GM21825 (cell line): Measurements from ENCODE around the gene GNAQ.
"Not testable (repeated sequence)": the region's sequence is repeated elsewhere in the genome, so short reads cannot be mapped to it uniquely, and the experiment has no call there.

Source experiments
- ATAC-seq: cut with Tn5 transposase; IDR thresholded peaks from one replicate; pipeline ENCODE4 v1.9.1; 2021; ENCODE audit warnings: mild to moderate bottlenecking, moderate library complexity; ENCODE audit not compliant: unreplicated experiment

The GNAQ gene

DNA sequence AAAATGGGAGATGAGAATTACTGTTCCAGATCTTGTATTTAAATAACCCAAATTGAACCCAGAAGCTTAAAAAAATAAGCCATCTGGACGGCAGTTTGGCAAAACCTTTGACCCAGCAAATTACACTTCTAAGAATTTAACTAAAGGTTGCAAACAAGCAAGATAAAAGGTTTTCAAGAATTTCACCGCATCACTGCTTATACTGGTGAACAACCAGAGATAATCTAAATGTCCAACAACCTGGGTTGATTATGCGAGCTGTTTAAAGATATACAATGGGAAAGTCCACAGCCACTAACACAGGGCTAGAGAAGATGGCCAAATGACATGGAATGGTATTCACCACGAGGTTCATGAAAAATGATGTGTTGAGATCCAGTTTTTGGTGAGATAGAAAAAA is 149.3 kb downstream of the GNAQ start:
- ATAC-seq, result no peak

GRCh38 chr9:77881634-77882033 is 150.0 kb downstream of the GNAQ start:
- ATAC-seq, result not testable (repeated sequence)

DNA sequence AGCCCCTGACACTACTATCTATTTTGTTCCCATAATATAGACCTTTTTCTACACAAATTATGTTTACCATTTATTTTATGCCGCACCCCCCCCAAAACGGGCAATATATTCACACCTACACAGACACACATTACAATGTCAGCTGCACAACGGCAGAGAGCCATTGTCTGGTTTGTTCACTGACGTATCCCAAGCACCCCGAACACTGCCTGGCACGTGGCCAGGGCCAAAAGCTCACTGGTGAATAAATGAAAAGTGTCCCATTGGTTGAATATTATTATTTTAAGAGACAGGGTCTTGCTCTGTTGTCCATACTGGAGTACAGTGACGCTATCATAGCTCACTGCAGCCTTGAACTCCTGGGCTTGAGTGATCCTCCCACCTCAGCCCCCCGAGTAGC is 150.5 kb downstream of the GNAQ start:
- ATAC-seq, result no peak

GRCh38 chr9:77879437-77879943 is 152.1 kb downstream of the GNAQ start:
- no peak for ATAC-seq

DNA sequence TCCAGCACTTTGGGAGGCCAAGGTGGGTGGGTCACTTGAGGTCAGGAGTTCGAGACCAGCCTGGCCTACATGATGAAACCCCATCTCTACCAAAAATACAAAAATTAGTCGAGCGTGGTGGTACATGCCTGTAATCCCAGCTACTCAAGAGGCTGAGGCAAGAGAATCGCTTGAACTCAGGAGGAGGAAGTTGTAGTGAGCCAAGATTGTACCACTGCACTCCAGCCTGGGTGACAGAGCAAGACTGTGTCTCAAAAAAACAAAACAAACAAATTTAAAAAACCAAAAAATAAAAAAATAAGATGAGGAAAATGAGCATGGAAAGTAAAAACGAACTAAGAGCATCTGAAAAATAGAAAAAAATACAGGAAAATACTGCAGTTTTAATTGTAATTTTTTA is 152.8 kb downstream of the GNAQ start:
- not testable (repeated sequence) for ATAC-seq

- no peak for ATAC-seq
Measured at GRCh38 chr9:77877976-77878375, 153.6 kb downstream of the GNAQ start.

DNA sequence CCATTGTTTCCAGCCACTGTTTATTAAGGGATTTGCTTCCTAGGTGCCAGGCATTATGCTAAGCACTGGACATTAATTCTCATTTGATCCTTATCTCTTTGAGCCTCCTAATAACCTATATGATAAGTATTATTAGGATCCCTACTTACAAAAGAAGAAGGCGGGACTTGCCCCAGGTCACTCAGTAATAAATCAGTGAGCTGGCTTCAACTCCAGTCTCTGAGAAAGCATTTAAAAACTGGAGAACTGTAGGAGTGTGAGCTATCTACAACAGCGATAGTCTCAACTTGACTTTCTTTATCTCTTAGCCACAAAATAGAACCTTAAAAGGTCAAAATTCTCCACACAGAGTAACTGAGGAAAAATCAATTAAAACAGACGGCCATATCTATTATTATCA is 155.0 kb downstream of the GNAQ start:
- no peak for ATAC-seq

- no peak for ATAC-seq
Measured at GRCh38 chr9:77876091-77876490, 155.5 kb downstream of the GNAQ start.

- no peak for ATAC-seq
Measured at GRCh38 chr9:77872863-77873262, 158.7 kb downstream of the GNAQ start.

GRCh38 chr9:77872177-77872576 is 159.4 kb downstream of the GNAQ start:
- no peak for ATAC-seq

DNA sequence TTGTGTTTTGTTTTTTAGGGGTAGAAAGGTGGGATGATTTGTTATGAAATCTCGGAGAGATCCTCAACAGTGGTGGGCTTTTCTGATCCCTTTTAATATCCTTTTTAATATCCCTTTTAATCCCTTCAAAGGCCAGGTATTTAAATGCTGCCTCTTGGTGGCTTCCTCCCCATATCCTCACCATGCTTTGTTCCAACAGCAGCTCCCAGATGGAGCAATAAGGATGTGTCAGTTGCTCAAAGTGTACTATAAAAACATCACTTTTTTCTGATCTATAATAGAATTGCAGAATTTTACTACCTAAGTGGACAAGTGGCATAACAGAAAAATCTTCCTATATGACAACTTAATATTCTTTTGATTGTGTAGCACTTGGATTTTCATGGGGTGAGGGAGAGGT is 160.1 kb downstream of the GNAQ start:
- ATAC-seq, result no peak

- no peak for ATAC-seq
Measured at GRCh38 chr9:77866878-77867277, 164.7 kb downstream of the GNAQ start.

- no peak for ATAC-seq
Measured at GRCh38 chr9:77865385-77866047, 166.1 kb downstream of the GNAQ start.

GRCh38 chr9:77864211-77864889 is 167.3 kb downstream of the GNAQ start:
- ATAC-seq, result no peak

- not testable (repeated sequence) for ATAC-seq
Measured at GRCh38 chr9:77863638-77864037, 168.0 kb downstream of the GNAQ start.

DNA sequence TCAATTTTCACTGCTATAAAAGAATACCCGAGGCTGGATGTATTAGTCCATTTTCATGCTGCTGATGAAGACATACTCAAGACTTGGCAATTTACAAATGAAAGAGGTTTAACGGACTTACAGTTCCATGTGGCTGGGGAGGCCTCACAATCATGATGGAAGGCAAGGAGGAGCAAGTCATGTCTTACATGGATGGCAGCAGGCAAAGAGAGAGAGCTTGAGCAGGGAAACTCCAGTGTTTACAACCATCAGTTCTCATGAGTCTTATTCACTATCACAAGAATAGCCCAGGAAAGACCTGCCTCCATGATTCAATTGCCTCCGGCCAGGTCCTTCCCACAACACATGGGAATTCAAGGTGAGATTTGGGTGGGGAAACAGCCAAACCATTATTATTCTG is 170.7 kb downstream of the GNAQ start:
- ATAC-seq, result not testable (repeated sequence)

GRCh38 chr9:77857513-77858259 is 173.9 kb downstream of the GNAQ start:
- ATAC-seq, result no peak

GRCh38 chr9:77856615-77857014 is 175.0 kb downstream of the GNAQ start:
- ATAC-seq, result no peak

GRCh38 chr9:77854916-77855311 is 176.7 kb downstream of the GNAQ start:
- no peak for ATAC-seq

- ATAC-seq, result no peak
Measured at GRCh38 chr9:77854258-77854915, 177.2 kb downstream of the GNAQ start.

- no peak for ATAC-seq
Measured at GRCh38 chr9:77853716-77854115, 177.9 kb downstream of the GNAQ start.
